PC-3 (cell line): ENCODE results near the gene AGXT. TPM values are rescaled to one million over a fixed set of nuclear protein-coding genes. Genes with fewer than 3 reads are reported as not detected.

ENCODE experiments used
- ATAC-seq: fragments of 200-7000 bp; cut with Tn5 transposase; 2 replicates; pipeline ENCODE4 v1.9.1; 2020; ENCODE audit warnings: mild to moderate bottlenecking, moderate library complexity
- BruUV-seq: library from RNA; stranded (reverse); fragments of 400-500 nt; replicated peaks from 2 replicates; lab custom pipeline; 2021; lab: Mats Ljungman, UMichigan
- CTCF ChIA-PET: fragments of 300-600 bp; sonication (Branson Sonifier 250); formaldehyde crosslinking; loops from one replicate; lab custom pipeline; 2022; ENCODE audit warnings: antibody characterized with exemption; lab: Charles Lee
- POLR2A ChIA-PET: fragments of 300-600 bp; sonication (Branson Sonifier 250); formaldehyde crosslinking; loops from one replicate; lab custom pipeline; 2022; ENCODE audit warnings: antibody characterized with exemption; ENCODE audit not compliant: unreplicated experiment; lab: Charles Lee
- DNase-seq: peaks from one replicate; pipeline ENCODE4 v3.0.0-alpha.2; 2015
- H2AFZ ChIP-seq: fragments of 300-600 bp; sonication (generic); 2 replicates; pipeline ENCODE4 v1.6.0; 2016; ENCODE audit warnings: antibody characterized with exemption, low read length
- H3F3A ChIP-seq: fragments of 300-600 bp; sonication (generic); one replicate; pipeline ENCODE4 v1.6.0; 2017; ENCODE audit warnings: antibody characterized with exemption, low read length, control low read depth, mild to moderate bottlenecking; ENCODE audit not compliant: unreplicated experiment
- H3K27ac ChIP-seq: fragments of 300-600 bp; sonication (generic); 2 replicates; pipeline ENCODE4 v1.5.1; 2016; ENCODE audit warnings: mild to moderate bottlenecking, low read length
- H3K27me3 ChIP-seq: fragments of 300-600 bp; sonication (generic); 2 replicates; pipeline ENCODE4 v1.6.1; 2016; ENCODE audit warnings: low read length, mixed read lengths
- H3K36me3 ChIP-seq: fragments of 300-600 bp; sonication (generic); 2 replicates; pipeline ENCODE4 v1.6.1; 2016; ENCODE audit warnings: low read depth, mixed run types, low read length, mixed read lengths
- H3K4me1 ChIP-seq: fragments of 300-600 bp; sonication (generic); 2 replicates; pipeline ENCODE4 v1.5.1; 2016; ENCODE audit warnings: low read length; ENCODE audit not compliant: insufficient read depth
- H3K4me2 ChIP-seq: fragments of 300-600 bp; sonication (generic); 2 replicates; pipeline ENCODE4 v1.6.0; 2016; ENCODE audit warnings: low read length
- H3K4me3 ChIP-seq: fragments of 300-600 bp; sonication (generic); 2 replicates; pipeline ENCODE4 v1.5.1; 2016; ENCODE audit warnings: mild to moderate bottlenecking, low read length, mixed read lengths
- H3K79me2 ChIP-seq: fragments of 300-600 bp; sonication (generic); 2 replicates; pipeline ENCODE4 v1.6.1; 2017; ENCODE audit warnings: low read length, mixed read lengths
- H3K9ac ChIP-seq: fragments of 300-600 bp; sonication (generic); 2 replicates; pipeline ENCODE4 v1.6.0; 2016; ENCODE audit warnings: mild to moderate bottlenecking, low read length
- H3K9me2 ChIP-seq: fragments of 300-600 bp; sonication (generic); replicated peaks from 2 replicates; pipeline ENCODE4 v1.6.1; 2016; ENCODE audit warnings: mixed run types, low read length, mixed read lengths
- H3K9me3 ChIP-seq: fragments of 300-600 bp; sonication (generic); 2 replicates; pipeline ENCODE4 v1.6.1; 2016; ENCODE audit warnings: low read length, mixed read lengths
- H4K20me1 ChIP-seq: fragments of 300-600 bp; sonication (generic); 2 replicates; pipeline ENCODE4 v1.6.1; 2016; ENCODE audit warnings: low read length, mixed read lengths
- EZH2 ChIP-seq: fragments of 300-600 bp; sonication (generic); IDR thresholded peaks from one replicate; pipeline ENCODE4 v1.6.1; 2017; ENCODE audit warnings: antibody characterized with exemption, mild to moderate bottlenecking, low read length; ENCODE audit not compliant: unreplicated experiment
- EZH2phosphoT487 ChIP-seq: fragments of 300-600 bp; sonication (generic); IDR thresholded peaks from 2 replicates; pipeline ENCODE4 v1.6.1; 2018; ENCODE audit warnings: mild to moderate bottlenecking, antibody characterized with exemption, low read length, borderline replicate concordance
- intact Hi-C: fragments of 100-400 bp; cut with micrococcal nuclease; formaldehyde crosslinking; loops from 2 replicates; pipeline ENCODE4 v1.9.0; 2023
- total RNA-seq: library from RNA; depleted of rRNA; stranded (reverse); fragments of >200 nt; gene quantifications from 2 replicates; pipeline ENCODE4 v1.2.3, GENCODE V29; 2014
- TF ChIP-seq, protein P1 (sequence below): fragments of 300-600 bp; sonication (generic); conservative IDR thresholded peaks from 2 replicates; pipeline ENCODE4 v1.5.1; 2017; ENCODE audit warnings: antibody characterized with exemption, low read depth, mild to moderate bottlenecking, low read length

Gene AGXT
- total RNA-seq, 1 experiment from 2014 or later: not detected

DNA sequence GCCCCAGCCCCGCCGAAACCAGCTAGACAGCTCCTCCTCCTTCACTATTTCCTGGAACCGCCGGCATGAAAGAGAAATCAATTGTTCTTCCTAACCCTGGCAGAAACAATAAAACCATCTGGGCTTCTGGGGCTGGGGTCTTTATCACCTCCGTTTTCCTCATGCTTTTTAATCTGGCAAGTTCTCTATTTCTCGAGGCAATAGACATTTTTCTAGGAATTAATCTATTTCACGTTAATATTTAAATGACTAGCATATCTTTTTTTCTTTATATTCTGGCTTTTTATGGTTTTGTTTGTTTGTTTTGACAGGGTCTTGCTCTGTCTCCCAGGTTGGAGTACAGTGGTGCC, 47.2 kb upstream of the AGXT start:
- no peak for DNase-seq
- Histone ChIP-seq H3F3A (no peaks in the 10 kb centered on the region), H3K4me2 (no peak overlapping the region), H3K27ac (no peak overlapping the region), H3K36me3 (no peaks in the 10 kb centered on the region), H3K4me1 (no peaks in the 10 kb centered on the region), H3K9me3 (no peaks in the 10 kb centered on the region), H4K20me1 (no peaks in the 10 kb centered on the region), H3K79me2 (no peaks in the 10 kb centered on the region), H2AFZ (no peak overlapping the region), H3K9me2 (no peaks in the 10 kb centered on the region), H3K27me3 (peaks cover 63% of the 10 kb centered on the region), H3K4me3 (no peak overlapping the region), H3K9ac (no peak overlapping the region)
- POLR2A ChIA-PET: no interaction called here
- CTCF ChIA-PET: interaction anchor here (1.0 kb wide), 1 partner anchor 19 kb away, joined by 5 read pairs; no protein-coding TSS in a partner anchor
- no TSS peak for BruUV-seq
- no peak; the same call in 1 of the 2 replicates for TF ChIP-seq EZH2phosphoT487
- ATAC-seq: no peak
- intact Hi-C loops: no loop called here

DNA sequence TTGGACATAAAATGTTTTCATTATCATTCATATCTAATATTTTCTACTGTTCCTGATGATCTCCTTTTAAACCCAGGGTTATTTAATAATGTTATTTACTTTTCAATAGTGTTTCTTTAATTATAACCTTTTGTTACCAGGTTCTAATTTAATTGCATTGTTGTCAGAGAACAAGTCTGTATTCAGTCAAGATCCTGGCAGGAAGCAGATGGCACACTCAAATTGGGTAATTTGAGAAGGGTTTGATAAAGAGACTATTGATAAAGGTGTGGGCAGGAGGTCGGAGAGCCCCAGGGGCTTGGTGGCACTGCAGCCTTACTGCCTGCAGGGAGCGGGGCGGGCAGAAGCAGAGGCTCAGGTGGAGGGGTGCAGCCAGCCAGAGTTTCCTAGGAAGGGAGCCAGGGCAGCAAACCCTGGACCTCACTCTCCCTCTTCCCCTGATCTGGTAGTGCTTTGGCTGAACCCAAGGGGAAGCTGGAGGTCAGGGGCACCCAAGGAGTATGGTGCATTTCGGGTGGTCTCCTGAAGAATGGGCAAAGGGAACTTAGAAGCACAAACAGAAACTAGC, 46.3 kb upstream of the AGXT start:
- no peak overlapping the region for H2AFZ ChIP-seq
- H3K4me1 ChIP-seq: no peaks in the 10 kb centered on the region
- no peak for ATAC-seq
- H3K79me2 ChIP-seq: no peaks in the 10 kb centered on the region
- H3K9me3 ChIP-seq: no peaks in the 10 kb centered on the region
- peaks cover 73% of the 10 kb centered on the region for H3K27me3 ChIP-seq
- intact Hi-C loops: no loop called here
- ChIA-PET POLR2A (no interaction called here), CTCF (no interaction called here)
- no peak overlapping the region for H3K27ac ChIP-seq
- no peak overlapping the region for H3K9ac ChIP-seq
- H3K36me3 ChIP-seq: no peaks in the 10 kb centered on the region
- no peak overlapping the region for H3K4me2 ChIP-seq
- H3F3A ChIP-seq: no peaks in the 10 kb centered on the region
- DNase-seq: no peak
- no peaks in the 10 kb centered on the region for H4K20me1 ChIP-seq
- no TSS peak for BruUV-seq
- H3K4me3 ChIP-seq: no peak overlapping the region
- TF ChIP-seq, protein P1, sequence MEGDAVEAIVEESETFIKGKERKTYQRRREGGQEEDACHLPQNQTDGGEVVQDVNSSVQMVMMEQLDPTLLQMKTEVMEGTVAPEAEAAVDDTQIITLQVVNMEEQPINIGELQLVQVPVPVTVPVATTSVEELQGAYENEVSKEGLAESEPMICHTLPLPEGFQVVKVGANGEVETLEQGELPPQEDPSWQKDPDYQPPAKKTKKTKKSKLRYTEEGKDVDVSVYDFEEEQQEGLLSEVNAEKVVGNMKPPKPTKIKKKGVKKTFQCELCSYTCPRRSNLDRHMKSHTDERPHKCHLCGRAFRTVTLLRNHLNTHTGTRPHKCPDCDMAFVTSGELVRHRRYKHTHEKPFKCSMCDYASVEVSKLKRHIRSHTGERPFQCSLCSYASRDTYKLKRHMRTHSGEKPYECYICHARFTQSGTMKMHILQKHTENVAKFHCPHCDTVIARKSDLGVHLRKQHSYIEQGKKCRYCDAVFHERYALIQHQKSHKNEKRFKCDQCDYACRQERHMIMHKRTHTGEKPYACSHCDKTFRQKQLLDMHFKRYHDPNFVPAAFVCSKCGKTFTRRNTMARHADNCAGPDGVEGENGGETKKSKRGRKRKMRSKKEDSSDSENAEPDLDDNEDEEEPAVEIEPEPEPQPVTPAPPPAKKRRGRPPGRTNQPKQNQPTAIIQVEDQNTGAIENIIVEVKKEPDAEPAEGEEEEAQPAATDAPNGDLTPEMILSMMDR: no peak
- TF ChIP-seq EZH2phosphoT487: no peak
- TF ChIP-seq EZH2: no peak
- no peaks in the 10 kb centered on the region for H3K9me2 ChIP-seq

DNA sequence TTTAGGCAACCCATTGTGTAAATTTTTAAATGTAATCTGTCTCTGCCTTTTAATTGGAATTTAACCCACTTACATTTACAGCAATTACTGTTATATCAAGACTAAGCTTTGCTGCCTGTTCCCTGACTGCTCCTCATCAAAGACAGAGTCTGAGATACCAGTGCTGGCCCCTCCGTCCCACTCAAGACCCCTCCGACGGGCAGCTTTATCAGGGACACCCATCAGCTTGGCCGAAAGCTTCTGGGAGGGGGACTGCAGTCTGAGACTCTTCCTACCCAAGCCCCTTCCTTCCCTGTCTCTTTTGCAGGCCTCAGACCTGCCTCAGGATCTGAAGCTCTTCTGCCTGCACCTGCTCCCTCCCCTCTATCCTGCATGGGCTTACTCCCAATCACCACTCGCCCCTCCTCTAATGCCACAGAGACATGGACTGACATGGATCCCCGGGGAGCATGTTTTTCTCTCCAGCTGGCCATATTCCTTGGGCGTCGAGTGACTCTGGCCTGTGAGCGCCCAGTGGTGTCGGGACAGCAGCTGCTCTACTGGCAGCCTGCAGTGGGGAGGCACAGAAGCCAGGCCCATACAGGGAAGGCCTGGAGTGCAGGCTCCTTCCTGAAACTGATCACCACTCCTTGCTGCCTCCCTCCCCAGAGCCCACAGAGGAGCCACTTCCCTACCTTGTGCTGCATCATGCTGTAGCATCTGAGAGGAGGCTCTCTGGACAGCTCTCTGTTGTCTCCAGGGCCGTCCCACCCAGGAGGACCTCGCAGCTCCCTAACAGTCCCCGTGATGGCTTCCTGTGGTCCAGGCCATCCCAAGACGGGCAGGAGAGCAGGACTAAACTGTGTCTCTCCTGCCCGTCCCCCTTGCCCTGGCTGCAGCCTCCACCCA, 44.9 kb upstream of the AGXT start:
- no peaks in the 10 kb centered on the region for H3K9me3 ChIP-seq
- no peaks in the 10 kb centered on the region for H4K20me1 ChIP-seq
- H3K27me3 ChIP-seq: peaks cover 86% of the 10 kb centered on the region
- no peaks in the 10 kb centered on the region for H3K36me3 ChIP-seq
- no peak overlapping the region for H3K4me2 ChIP-seq
- no peaks in the 10 kb centered on the region for H3F3A ChIP-seq
- POLR2A ChIA-PET: no interaction called here
- no peak overlapping the region for H3K9ac ChIP-seq
- BruUV-seq: no TSS peak
- TF ChIP-seq EZH2 (no peak), EZH2phosphoT487 (no peak)
- TF ChIP-seq, protein P1: no peak
- intact Hi-C loops: no loop called here
- H3K27ac ChIP-seq: no peak overlapping the region
- ATAC-seq (no peak), DNase-seq (no peak)
- H2AFZ ChIP-seq: no peak overlapping the region
- H3K4me3 ChIP-seq: no peak overlapping the region
- CTCF ChIA-PET: no interaction called here
- no peaks in the 10 kb centered on the region for H3K9me2 ChIP-seq
- H3K4me1 ChIP-seq: no peaks in the 10 kb centered on the region
- no peaks in the 10 kb centered on the region for H3K79me2 ChIP-seq
